Measurements from ENCODE around the gene PDSS2.

- no peak for TF ChIP-seq ZFX (IDR thresholded peaks at IDR 0.05; ENCODE audit: borderline replicate concordance)
- TF ChIP-seq CTCF (IDR thresholded peaks at IDR 0.05), result no peak
These were observed 137.6 kb downstream of the PDSS2 start for GRCh38 chr6:107321793-107322192.

Data from 22Rv1 (cell line).